Neural cell (in vitro differentiated cells): ENCODE results near the gene ASIC1.

Experiments
- CTCF ChIP-seq: fragments of 450-650 bp; IDR thresholded peaks from 2 replicates; pipeline ENCODE4 v1.5.1; 2014; ENCODE audit warnings: antibody characterized with exemption, mild to moderate bottlenecking, moderate library complexity; ENCODE audit not compliant: poor library complexity, severe bottlenecking
- EP300 ChIP-seq: fragments of 450-650 bp; conservative IDR thresholded peaks from 2 replicates; pipeline ENCODE4 v1.6.1; 2014; ENCODE audit warnings: antibody characterized with exemption, mild to moderate bottlenecking, moderate library complexity; ENCODE audit not compliant: poor library complexity, severe bottlenecking
- EZH2 ChIP-seq: fragments of 200-600, 300-800 bp; shearing (Covaris generic), sonication (generic); IDR thresholded peaks from 2 replicates; pipeline ENCODE4 v1.6.1; 2014; ENCODE audit warnings: antibody characterized with exemption, low read length, borderline replicate concordance, mild to moderate bottlenecking; ENCODE audit not compliant: insufficient read depth, poor library complexity, severe bottlenecking
- MXI1 ChIP-seq: fragments of 450-650 bp; conservative IDR thresholded peaks from 2 replicates; pipeline ENCODE4 v1.6.1; 2014; ENCODE audit warnings: antibody characterized with exemption, mild to moderate bottlenecking; ENCODE audit not compliant: poor library complexity, severe bottlenecking
- POLR2AphosphoS5 ChIP-seq: IDR thresholded peaks from 2 replicates; pipeline ENCODE4 v1.6.1; 2012
- RAD21 ChIP-seq: fragments of 450-650 bp; conservative IDR thresholded peaks from 2 replicates; pipeline ENCODE4 v1.6.1; 2014; ENCODE audit warnings: antibody characterized with exemption, mild to moderate bottlenecking, moderate library complexity
- REST ChIP-seq: IDR thresholded peaks from 2 replicates; pipeline ENCODE4 v1.6.1; 2012; ENCODE audit warnings: borderline replicate concordance
- SMC3 ChIP-seq: fragments of 450-650 bp; conservative IDR thresholded peaks from 2 replicates; pipeline ENCODE4 v1.6.1; 2014; ENCODE audit warnings: antibody characterized with exemption, mild to moderate bottlenecking, moderate library complexity; ENCODE audit not compliant: poor library complexity
- TAF1 ChIP-seq: IDR thresholded peaks from 2 replicates; pipeline ENCODE4 v1.6.1; 2012; ENCODE audit warnings: low read depth

GRCh38 chr12:50127546-50127945, 70.2 kb downstream of the ASIC1 start:
- TF ChIP-seq MXI1 (no peak), RAD21 (no peak), POLR2AphosphoS5 (no peak), CTCF (no peak), EP300 (no peak), EZH2 (no peak), TAF1 (no peak), REST (no peak), SMC3 (no peak)
